HepG2 (cell line): ENCODE results near the gene EXOC3L4. TPM values are rescaled to one million over a fixed set of nuclear protein-coding genes. Genes with fewer than 3 reads are reported as not detected.

ENCODE experiments used
- TOE1 ChIP-seq: sonication (generic); formaldehyde crosslinking; IDR thresholded peaks from 2 replicates; pipeline ENCODE4 v1.4.0; 2020; ENCODE audit warnings: mild to moderate bottlenecking, missing genetic modification reagents
- ZMAT3 ChIP-seq: sonication (generic); formaldehyde crosslinking; conservative IDR thresholded peaks from 2 replicates; pipeline ENCODE4 v1.7.0; 2021; ENCODE audit warnings: missing genetic modification reagents
- ZNF431 ChIP-seq: sonication (generic); formaldehyde crosslinking; IDR thresholded peaks from 2 replicates; pipeline ENCODE4 v1.9.0; 2022; ENCODE audit warnings: missing genetic modification reagents, low read depth, mild to moderate bottlenecking, borderline replicate concordance
- ZNF547 ChIP-seq: sonication (generic); formaldehyde crosslinking; IDR thresholded peaks from 2 replicates; pipeline ENCODE4 v1.5.1; 2020; ENCODE audit warnings: mild to moderate bottlenecking, missing genetic modification reagents
- polyA plus RNA-seq, 8 experiments: library from polyadenylated mRNA; depleted of rRNA in 3 of 8; stranded (reverse) in 7 of 8; unstranded in 1 of 8; fragments of >200 nt; fragmentation: Illumina TruSeq in 4 of 8; extraction: Trizol in 4 of 8; gene quantifications; 2 replicates each; pipeline versions ENCODE4 v1.2.1 to v1.2.3, GENCODE V29; 2011 to 2016; ENCODE audit warnings: low read depth in 4 of 8, missing spikeins in 1 of 8, mixed read lengths in 1 of 8; ENCODE audit not compliant: insufficient read depth in 1 of 8
- total RNA-seq, 5 experiments: library from RNA; depleted of rRNA; stranded (reverse); fragments of >200 nt; fragmentation: Illumina TruSeq; extraction: Trizol; gene quantifications; 2 replicates each; pipeline ENCODE4 v1.2.3, GENCODE V29; 2016; ENCODE audit warnings: low read depth in 1 of 5
- TF ChIP-seq, protein P1 (sequence below): sonication (generic); formaldehyde crosslinking; IDR thresholded peaks from 2 replicates; pipeline ENCODE4 v1.9.0; 2021; ENCODE audit warnings: missing genetic modification reagents, borderline replicate concordance
- TF ChIP-seq, protein P2 (sequence below): sonication (generic); formaldehyde crosslinking; IDR thresholded peaks from 2 replicates; pipeline ENCODE4 v1.5.1; 2020; ENCODE audit warnings: mild to moderate bottlenecking, missing genetic modification reagents
- TF ChIP-seq, protein P3 (sequence below): sonication (generic); formaldehyde crosslinking; IDR thresholded peaks from 2 replicates; pipeline ENCODE4 v1.5.0; 2020; ENCODE audit warnings: missing genetic modification reagents
- TF ChIP-seq, protein P4 (sequence below): sonication (generic); formaldehyde crosslinking; conservative IDR thresholded peaks from 2 replicates; pipeline ENCODE4 v1.4.0; 2020; ENCODE audit warnings: mild to moderate bottlenecking, missing genetic modification reagents, moderate library complexity
- TF ChIP-seq, protein P5 (sequence below): sonication (generic); formaldehyde crosslinking; conservative IDR thresholded peaks from 2 replicates; pipeline ENCODE4 v1.4.0; 2020; ENCODE audit warnings: missing genetic modification reagents
- TF ChIP-seq, protein P6 (sequence below): sonication (generic); formaldehyde crosslinking; IDR thresholded peaks from 2 replicates; pipeline ENCODE4 v1.5.1; 2020; ENCODE audit warnings: missing genetic modification reagents, mild to moderate bottlenecking, borderline replicate concordance

EXOC3L4 gene
- total and polyA plus RNA-seq, 2 of the 13 experiments (the other 11 are each of a cell fraction or from before 2014, with no cell fraction given): 11.8 to 27.0 TPM

DNA sequence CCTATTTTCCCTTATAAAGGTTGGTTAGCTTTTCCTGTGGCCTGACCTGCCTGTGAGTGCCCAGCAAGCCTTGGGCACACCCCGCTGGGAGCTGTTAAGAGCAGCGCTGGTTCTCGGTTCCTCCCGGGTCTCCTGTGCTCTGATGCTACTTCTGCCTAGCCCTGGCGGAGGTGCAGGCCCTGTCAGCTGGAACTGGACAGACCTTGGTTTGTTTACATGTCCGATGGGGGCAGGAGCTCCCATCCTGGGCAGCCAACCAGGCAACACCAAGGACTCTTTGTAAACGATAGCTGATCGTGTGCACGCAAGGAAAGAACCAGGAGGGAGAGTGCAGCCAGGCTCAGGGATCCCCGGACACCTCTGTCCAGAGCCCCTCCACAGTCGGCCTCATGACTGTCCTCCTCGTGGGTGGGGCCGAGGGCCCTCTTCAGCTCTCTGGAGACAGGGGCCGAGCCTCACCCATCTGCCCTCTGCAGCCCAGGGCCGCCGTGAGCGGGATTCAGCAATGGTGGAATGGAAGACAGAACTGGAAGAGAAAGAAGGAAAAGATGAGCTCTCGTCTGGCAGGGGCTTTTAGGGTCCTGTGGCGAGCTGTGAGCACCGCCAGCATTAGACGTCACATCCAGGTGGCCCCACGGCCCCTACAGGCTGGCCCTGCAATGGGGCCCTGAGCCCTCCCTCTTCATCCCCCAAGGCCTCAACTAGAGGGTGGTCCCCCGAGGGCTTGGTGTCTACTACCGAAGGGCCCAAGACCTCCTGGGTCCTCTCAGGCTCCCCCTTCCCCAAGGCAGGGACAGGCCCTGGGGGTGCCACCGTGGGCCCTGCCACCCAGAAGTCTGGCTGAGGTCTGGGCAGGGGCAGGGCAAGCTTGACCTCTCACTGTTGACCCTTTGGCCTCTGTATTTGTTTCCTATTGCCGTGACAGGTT lies 41.1 kb downstream of the EXOC3L4 start (continued):
- TF ChIP-seq, protein P1, sequence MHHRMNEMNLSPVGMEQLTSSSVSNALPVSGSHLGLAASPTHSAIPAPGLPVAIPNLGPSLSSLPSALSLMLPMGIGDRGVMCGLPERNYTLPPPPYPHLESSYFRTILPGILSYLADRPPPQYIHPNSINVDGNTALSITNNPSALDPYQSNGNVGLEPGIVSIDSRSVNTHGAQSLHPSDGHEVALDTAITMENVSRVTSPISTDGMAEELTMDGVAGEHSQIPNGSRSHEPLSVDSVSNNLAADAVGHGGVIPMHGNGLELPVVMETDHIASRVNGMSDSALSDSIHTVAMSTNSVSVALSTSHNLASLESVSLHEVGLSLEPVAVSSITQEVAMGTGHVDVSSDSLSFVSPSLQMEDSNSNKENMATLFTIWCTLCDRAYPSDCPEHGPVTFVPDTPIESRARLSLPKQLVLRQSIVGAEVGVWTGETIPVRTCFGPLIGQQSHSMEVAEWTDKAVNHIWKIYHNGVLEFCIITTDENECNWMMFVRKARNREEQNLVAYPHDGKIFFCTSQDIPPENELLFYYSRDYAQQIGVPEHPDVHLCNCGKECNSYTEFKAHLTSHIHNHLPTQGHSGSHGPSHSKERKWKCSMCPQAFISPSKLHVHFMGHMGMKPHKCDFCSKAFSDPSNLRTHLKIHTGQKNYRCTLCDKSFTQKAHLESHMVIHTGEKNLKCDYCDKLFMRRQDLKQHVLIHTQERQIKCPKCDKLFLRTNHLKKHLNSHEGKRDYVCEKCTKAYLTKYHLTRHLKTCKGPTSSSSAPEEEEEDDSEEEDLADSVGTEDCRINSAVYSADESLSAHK (CRISPR knock-in tag): no peak
- TF ChIP-seq, protein P2, sequence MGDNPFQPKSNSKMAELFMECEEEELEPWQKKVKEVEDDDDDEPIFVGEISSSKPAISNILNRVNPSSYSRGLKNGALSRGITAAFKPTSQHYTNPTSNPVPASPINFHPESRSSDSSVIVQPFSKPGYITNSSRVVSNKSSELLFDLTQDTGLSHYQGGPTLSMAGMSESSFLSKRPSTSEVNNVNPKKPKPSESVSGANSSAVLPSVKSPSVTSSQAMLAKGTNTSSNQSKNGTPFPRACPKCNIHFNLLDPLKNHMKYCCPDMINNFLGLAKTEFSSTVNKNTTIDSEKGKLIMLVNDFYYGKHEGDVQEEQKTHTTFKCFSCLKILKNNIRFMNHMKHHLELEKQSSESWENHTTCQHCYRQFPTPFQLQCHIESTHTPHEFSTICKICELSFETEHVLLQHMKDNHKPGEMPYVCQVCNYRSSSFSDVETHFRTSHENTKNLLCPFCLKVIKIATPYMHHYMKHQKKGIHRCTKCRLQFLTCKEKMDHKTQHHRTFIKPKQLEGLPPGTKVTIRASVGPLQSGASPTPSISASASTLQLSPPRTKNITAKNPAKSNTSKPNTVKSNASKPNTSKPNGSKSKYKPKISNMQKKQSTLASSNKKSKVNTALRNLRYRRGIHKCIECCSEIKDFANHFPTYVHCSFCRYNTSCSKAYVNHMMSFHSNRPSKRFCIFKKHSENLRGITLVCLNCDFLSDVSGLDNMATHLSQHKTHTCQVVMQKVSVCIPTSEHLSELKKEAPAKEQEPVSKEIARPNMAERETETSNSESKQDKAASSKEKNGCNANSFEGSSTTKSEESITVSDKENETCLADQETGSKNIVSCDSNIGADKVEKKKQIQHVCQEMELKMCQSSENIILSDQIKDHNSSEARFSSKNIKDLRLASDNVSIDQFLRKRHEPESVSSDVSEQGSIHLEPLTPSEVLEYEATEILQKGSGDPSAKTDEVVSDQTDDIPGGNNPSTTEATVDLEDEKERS (CRISPR knock-in tag): no peak
- TF ChIP-seq, protein P3, sequence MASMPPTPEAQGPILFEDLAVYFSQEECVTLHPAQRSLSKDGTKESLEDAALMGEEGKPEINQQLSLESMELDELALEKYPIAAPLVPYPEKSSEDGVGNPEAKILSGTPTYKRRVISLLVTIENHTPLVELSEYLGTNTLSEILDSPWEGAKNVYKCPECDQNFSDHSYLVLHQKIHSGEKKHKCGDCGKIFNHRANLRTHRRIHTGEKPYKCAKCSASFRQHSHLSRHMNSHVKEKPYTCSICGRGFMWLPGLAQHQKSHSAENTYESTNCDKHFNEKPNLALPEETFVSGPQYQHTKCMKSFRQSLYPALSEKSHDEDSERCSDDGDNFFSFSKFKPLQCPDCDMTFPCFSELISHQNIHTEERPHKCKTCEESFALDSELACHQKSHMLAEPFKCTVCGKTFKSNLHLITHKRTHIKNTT: no peak
- TF ChIP-seq, protein P4, sequence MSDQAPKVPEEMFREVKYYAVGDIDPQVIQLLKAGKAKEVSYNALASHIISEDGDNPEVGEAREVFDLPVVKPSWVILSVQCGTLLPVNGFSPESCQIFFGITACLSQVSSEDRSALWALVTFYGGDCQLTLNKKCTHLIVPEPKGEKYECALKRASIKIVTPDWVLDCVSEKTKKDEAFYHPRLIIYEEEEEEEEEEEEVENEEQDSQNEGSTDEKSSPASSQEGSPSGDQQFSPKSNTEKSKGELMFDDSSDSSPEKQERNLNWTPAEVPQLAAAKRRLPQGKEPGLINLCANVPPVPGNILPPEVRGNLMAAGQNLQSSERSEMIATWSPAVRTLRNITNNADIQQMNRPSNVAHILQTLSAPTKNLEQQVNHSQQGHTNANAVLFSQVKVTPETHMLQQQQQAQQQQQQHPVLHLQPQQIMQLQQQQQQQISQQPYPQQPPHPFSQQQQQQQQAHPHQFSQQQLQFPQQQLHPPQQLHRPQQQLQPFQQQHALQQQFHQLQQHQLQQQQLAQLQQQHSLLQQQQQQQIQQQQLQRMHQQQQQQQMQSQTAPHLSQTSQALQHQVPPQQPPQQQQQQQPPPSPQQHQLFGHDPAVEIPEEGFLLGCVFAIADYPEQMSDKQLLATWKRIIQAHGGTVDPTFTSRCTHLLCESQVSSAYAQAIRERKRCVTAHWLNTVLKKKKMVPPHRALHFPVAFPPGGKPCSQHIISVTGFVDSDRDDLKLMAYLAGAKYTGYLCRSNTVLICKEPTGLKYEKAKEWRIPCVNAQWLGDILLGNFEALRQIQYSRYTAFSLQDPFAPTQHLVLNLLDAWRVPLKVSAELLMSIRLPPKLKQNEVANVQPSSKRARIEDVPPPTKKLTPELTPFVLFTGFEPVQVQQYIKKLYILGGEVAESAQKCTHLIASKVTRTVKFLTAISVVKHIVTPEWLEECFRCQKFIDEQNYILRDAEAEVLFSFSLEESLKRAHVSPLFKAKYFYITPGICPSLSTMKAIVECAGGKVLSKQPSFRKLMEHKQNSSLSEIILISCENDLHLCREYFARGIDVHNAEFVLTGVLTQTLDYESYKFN (CRISPR knock-in tag): no peak
- TF ChIP-seq ZMAT3 (CRISPR knock-in tag) (no peak), ZNF547 (no peak), TOE1 (CRISPR knock-in tag) (no peak), ZNF431 (no peak)
- TF ChIP-seq, protein P5, sequence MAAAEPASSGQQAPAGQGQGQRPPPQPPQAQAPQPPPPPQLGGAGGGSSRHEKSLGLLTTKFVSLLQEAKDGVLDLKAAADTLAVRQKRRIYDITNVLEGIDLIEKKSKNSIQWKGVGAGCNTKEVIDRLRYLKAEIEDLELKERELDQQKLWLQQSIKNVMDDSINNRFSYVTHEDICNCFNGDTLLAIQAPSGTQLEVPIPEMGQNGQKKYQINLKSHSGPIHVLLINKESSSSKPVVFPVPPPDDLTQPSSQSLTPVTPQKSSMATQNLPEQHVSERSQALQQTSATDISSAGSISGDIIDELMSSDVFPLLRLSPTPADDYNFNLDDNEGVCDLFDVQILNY (CRISPR knock-in tag): no peak
- TF ChIP-seq, protein P6, sequence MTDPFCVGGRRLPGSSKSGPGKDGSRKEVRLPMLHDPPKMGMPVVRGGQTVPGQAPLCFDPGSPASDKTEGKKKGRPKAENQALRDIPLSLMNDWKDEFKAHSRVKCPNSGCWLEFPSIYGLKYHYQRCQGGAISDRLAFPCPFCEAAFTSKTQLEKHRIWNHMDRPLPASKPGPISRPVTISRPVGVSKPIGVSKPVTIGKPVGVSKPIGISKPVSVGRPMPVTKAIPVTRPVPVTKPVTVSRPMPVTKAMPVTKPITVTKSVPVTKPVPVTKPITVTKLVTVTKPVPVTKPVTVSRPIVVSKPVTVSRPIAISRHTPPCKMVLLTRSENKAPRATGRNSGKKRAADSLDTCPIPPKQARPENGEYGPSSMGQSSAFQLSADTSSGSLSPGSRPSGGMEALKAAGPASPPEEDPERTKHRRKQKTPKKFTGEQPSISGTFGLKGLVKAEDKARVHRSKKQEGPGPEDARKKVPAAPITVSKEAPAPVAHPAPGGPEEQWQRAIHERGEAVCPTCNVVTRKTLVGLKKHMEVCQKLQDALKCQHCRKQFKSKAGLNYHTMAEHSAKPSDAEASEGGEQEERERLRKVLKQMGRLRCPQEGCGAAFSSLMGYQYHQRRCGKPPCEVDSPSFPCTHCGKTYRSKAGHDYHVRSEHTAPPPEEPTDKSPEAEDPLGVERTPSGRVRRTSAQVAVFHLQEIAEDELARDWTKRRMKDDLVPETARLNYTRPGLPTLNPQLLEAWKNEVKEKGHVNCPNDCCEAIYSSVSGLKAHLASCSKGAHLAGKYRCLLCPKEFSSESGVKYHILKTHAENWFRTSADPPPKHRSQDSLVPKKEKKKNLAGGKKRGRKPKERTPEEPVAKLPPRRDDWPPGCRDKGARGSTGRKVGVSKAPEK (CRISPR knock-in tag): no peak
